ENCODE measurements around the gene MFSD11. TPM values are rescaled to one million over a fixed set of nuclear protein-coding genes. Genes with fewer than 3 reads are reported as not detected.

Gene MFSD11
- total RNA-seq, 2 experiments from 2014 or later: 25.5 to 29.4 TPM

- no peaks in the 10 kb centered on the region for H3K36me3 Mint-ChIP-seq (ENCODE audit: low read depth)
- no peak overlapping the region for H3K4me3 ChIP-seq (ENCODE audit: low read length)
- intact Hi-C loops (cut with DNase I, micrococcal nuclease): loop anchor here (5.0 kb wide), 2 partner anchors 39 to 479 kb away; no protein-coding TSS in a partner anchor
- H3K36me3 ChIP-seq (ENCODE audit: insufficient read depth, low read length): no peaks in the 10 kb centered on the region
- no peaks in the 10 kb centered on the region for H3K9me3 ChIP-seq (ENCODE audit: control insufficient read depth in 1 of 2, insufficient read depth in 1 of 2, low read length in 2 of 2)
- no peaks in the 10 kb centered on the region for H3K9me3 Mint-ChIP-seq
- ChIA-PET CTCF (no interaction called here), POLR2A (interaction anchor here (0.7 to 1.1 kb wide), 2 partner anchors 18 to 490 kb away, joined by 3 read pairs; no protein-coding TSS in a partner anchor)
- TF ChIP-seq CTCF (IDR thresholded peaks at IDR 0.05): no peak
- peaks cover 11% of the 10 kb centered on the region for H3K4me1 ChIP-seq (ENCODE audit: insufficient read depth, low read length)
- DNase-seq (peak in 13 of 14 experiments; percentile 5 to 61 (median 42)), ATAC-seq (ENCODE audit: poor library complexity) (peak; percentile 84)
- H3K27me3 ChIP-seq (ENCODE audit: control insufficient read depth in 1 of 2, insufficient read depth in 2 of 2, low read length in 2 of 2): no peaks in the 10 kb centered on the region
- peaks cover 11% of the 10 kb centered on the region for H3K4me1 Mint-ChIP-seq (ENCODE audit: low read depth)
- H3K27ac ChIP-seq (ENCODE audit: low read depth in 1 of 2, low read length in 2 of 2): peak overlapping the region in 1 of 2 donors; percentile 5
- peak overlapping the region; percentile 45 for H3K27ac Mint-ChIP-seq
- peak overlapping the region; percentile 8 for H3K4me3 Mint-ChIP-seq
- H3K27me3 Mint-ChIP-seq: no peaks in the 10 kb centered on the region
These were observed 53.4 kb downstream of the MFSD11 start for GRCh38 chr17:76791053-76791980.

- DNase-seq: no peak
- intact Hi-C loops (cut with DNase I, micrococcal nuclease): loop anchor here (5.0 kb wide), 2 partner anchors 40 to 480 kb away; no protein-coding TSS in a partner anchor
- no peak for ATAC-seq (ENCODE audit: poor library complexity)
- Histone ChIP-seq H3K36me3 (ENCODE audit: insufficient read depth, low read length) (no peaks in the 10 kb centered on the region), H3K9me3 (ENCODE audit: control insufficient read depth in 1 of 2, insufficient read depth in 1 of 2, low read length in 2 of 2) (no peaks in the 10 kb centered on the region), H3K27ac (ENCODE audit: low read depth in 1 of 2, low read length in 2 of 2) (no peak overlapping the region), H3K27me3 (ENCODE audit: control insufficient read depth in 1 of 2, insufficient read depth in 2 of 2, low read length in 2 of 2) (no peaks in the 10 kb centered on the region), H3K4me1 (ENCODE audit: insufficient read depth, low read length) (peaks cover 7% of the 10 kb centered on the region), H3K4me3 (ENCODE audit: low read length) (no peak overlapping the region)
- no peaks in the 10 kb centered on the region for H3K36me3 Mint-ChIP-seq (ENCODE audit: low read depth)
- no peaks in the 10 kb centered on the region for H3K9me3 Mint-ChIP-seq
- H3K27ac Mint-ChIP-seq: no peak overlapping the region
- POLR2A ChIA-PET: no interaction called here
- peaks cover 11% of the 10 kb centered on the region for H3K4me1 Mint-ChIP-seq (ENCODE audit: low read depth)
- no peak overlapping the region for H3K4me3 Mint-ChIP-seq
- no peaks in the 10 kb centered on the region for H3K27me3 Mint-ChIP-seq
- CTCF ChIA-PET: no interaction called here
- TF ChIP-seq CTCF (IDR thresholded peaks at IDR 0.05): no peak
These were observed 54.4 kb downstream of the MFSD11 start for GRCh38 chr17:76792348-76792747.

GRCh38 chr17:76793775-76794174, 55.9 kb downstream of the MFSD11 start:
- Histone ChIP-seq H3K27ac (ENCODE audit: low read depth in 1 of 2, low read length in 2 of 2) (no peak overlapping the region), H3K36me3 (ENCODE audit: insufficient read depth, low read length) (no peaks in the 10 kb centered on the region), H3K9me3 (ENCODE audit: control insufficient read depth in 1 of 2, insufficient read depth in 1 of 2, low read length in 2 of 2) (no peaks in the 10 kb centered on the region), H3K27me3 (ENCODE audit: control insufficient read depth in 1 of 2, insufficient read depth in 2 of 2, low read length in 2 of 2) (no peaks in the 10 kb centered on the region), H3K4me3 (ENCODE audit: low read length) (no peak overlapping the region), H3K4me1 (ENCODE audit: insufficient read depth, low read length) (peaks cover 7% of the 10 kb centered on the region)
- H3K27ac Mint-ChIP-seq: no peak overlapping the region
- TF ChIP-seq CTCF (IDR thresholded peaks at IDR 0.05): no peak
- DNase-seq (peak in 3 of 14 experiments; percentile 5 to 36 (median 36)), ATAC-seq (ENCODE audit: poor library complexity) (no peak)
- ChIA-PET POLR2A (no interaction called here), CTCF (no interaction called here)
- intact Hi-C loops (cut with DNase I, micrococcal nuclease): loop anchor here (5.0 kb wide), 2 partner anchors 41 to 481 kb away; no protein-coding TSS in a partner anchor
- no peaks in the 10 kb centered on the region for H3K9me3 Mint-ChIP-seq
- H3K27me3 Mint-ChIP-seq: no peaks in the 10 kb centered on the region
- no peaks in the 10 kb centered on the region for H3K36me3 Mint-ChIP-seq (ENCODE audit: low read depth)
- H3K4me1 Mint-ChIP-seq (ENCODE audit: low read depth): peaks cover 11% of the 10 kb centered on the region
- no peak overlapping the region for H3K4me3 Mint-ChIP-seq

Data from CD4-positive, alpha-beta T cell (primary cell).